Endodermal cell (in vitro differentiated cells): ENCODE measurements around the gene ITPK1. TPM values are rescaled to one million over a fixed set of nuclear protein-coding genes. Genes with fewer than 3 reads are reported as not detected.
"Not testable (repeated sequence)": the region's sequence is repeated elsewhere in the genome, so short reads cannot be mapped to it uniquely, and the experiment has no call there.

ENCODE experiments used
- DNase-seq: peaks from one replicate; pipeline ENCODE4 v3.0.0-alpha.2; 2017
- H3K27ac ChIP-seq: 2 replicates; pipeline ENCODE4 v1.5.1; 2013; ENCODE audit warnings: mild to moderate bottlenecking, low read depth, low read length, moderate library complexity
- H3K27me3 ChIP-seq: 2 replicates; pipeline ENCODE4 v1.6.1; 2013; ENCODE audit warnings: mild to moderate bottlenecking, low read length, moderate library complexity; ENCODE audit not compliant: insufficient read depth, control insufficient read depth, poor library complexity, severe bottlenecking
- H3K36me3 ChIP-seq: 2 replicates; pipeline ENCODE4 v1.7.0; 2013; ENCODE audit warnings: mild to moderate bottlenecking, low read length, moderate library complexity; ENCODE audit not compliant: control insufficient read depth, insufficient read depth
- H3K4me1 ChIP-seq: one replicate; pipeline ENCODE4 v1.7.0; 2013; ENCODE audit warnings: low read length; ENCODE audit not compliant: control insufficient read depth, insufficient read depth
- H3K4me3 ChIP-seq: 2 replicates; pipeline ENCODE4 v1.5.1; 2013; ENCODE audit warnings: mild to moderate bottlenecking, low read length, moderate library complexity
- H3K9ac ChIP-seq: 2 replicates; pipeline ENCODE4 v1.6.1; 2013; ENCODE audit warnings: mild to moderate bottlenecking, low read length, moderate library complexity; ENCODE audit not compliant: poor library complexity, severe bottlenecking; ENCODE audit errors: extremely low read depth
- H3K9me3 ChIP-seq: 2 replicates; pipeline ENCODE4 v1.6.1; 2013; ENCODE audit warnings: mild to moderate bottlenecking, low read length, moderate library complexity; ENCODE audit not compliant: control insufficient read depth
- H3K27ac Mint-ChIP-seq: 2 replicates; pipeline ENCODE4 v1.8.0; 2020; ENCODE audit warnings: mixed read lengths
- H3K27me3 Mint-ChIP-seq: 2 replicates; pipeline ENCODE4 v1.8.0; 2021; ENCODE audit warnings: mild to moderate bottlenecking, mixed read lengths; ENCODE audit not compliant: insufficient read depth
- H3K36me3 Mint-ChIP-seq: 2 replicates; pipeline ENCODE4 v1.8.0; 2020; ENCODE audit warnings: low read depth, mixed read lengths
- H3K4me1 Mint-ChIP-seq: 2 replicates; pipeline ENCODE4 v1.8.0; 2020; ENCODE audit warnings: mixed read lengths
- H3K4me3 Mint-ChIP-seq: 2 replicates; pipeline ENCODE4 v1.8.0; 2020; ENCODE audit warnings: mild to moderate bottlenecking, moderate library complexity, mixed read lengths
- H3K9me3 Mint-ChIP-seq: 2 replicates; pipeline ENCODE4 v1.8.0; 2020; ENCODE audit warnings: mild to moderate bottlenecking, mixed read lengths
- CTCF ChIP-seq: fragments of 200-600 bp; sonication (generic); conservative IDR thresholded peaks from 2 replicates; pipeline ENCODE4 v1.5.0; 2021; ENCODE audit warnings: antibody characterized with exemption, mild to moderate bottlenecking
- WGBS, 2 experiments: methylation state at CpG; one replicate each; pipeline versions ENCODE4 v1.1.5 to v1.1.7; 2013; ENCODE audit warnings: missing lambda C conversion rate in 2 of 2, mixed read lengths in 1 of 2; ENCODE audit not compliant: insufficient coverage in 1 of 2, insufficient read length in 1 of 2; 5-methylcytosine and 5-hydroxymethylcytosine counted together
- total RNA-seq, 2 donors: library from RNA; stranded (reverse); fragmentation: NEBNext Ultra II Directional in 1 of 2; extraction: Animal tissue kit (Norgen Biotek cat#: 25700) in 1 of 2; gene quantifications; 2 replicates in 1 of 2; 3 replicates in 1 of 2; pipeline ENCODE4 v1.2.1, GENCODE V29; 2021

ITPK1 gene
- total RNA-seq, 2 donors from 2014 or later = 59.9 to 66.9 TPM

GRCh38 chr14:93064411-93065271, 51.1 kb downstream of the ITPK1 start:
- no peaks in the 10 kb centered on the region for H3K9me3 ChIP-seq
- Mint-ChIP-seq H3K27ac (no peak overlapping the region), H3K27me3 (no peaks in the 10 kb centered on the region), H3K4me1 (peaks cover 18% of the 10 kb centered on the region), H3K36me3 (no peaks in the 10 kb centered on the region), H3K4me3 (no peak overlapping the region), H3K9me3 (no peaks in the 10 kb centered on the region)
- H3K9ac ChIP-seq = no peak overlapping the region
- no peak for TF ChIP-seq CTCF
- H3K36me3 ChIP-seq = no peaks in the 10 kb centered on the region
- no peak overlapping the region for H3K4me3 ChIP-seq
- H3K4me1 ChIP-seq = peaks cover 7% of the 10 kb centered on the region
- 92 to 93% methylated on average over 5 to 10 of the region's 10 CpGs for WGBS, 2 experiments
- DNase-seq = no peak
- H3K27ac ChIP-seq = no peak overlapping the region
- no peaks in the 10 kb centered on the region for H3K27me3 ChIP-seq

DNA sequence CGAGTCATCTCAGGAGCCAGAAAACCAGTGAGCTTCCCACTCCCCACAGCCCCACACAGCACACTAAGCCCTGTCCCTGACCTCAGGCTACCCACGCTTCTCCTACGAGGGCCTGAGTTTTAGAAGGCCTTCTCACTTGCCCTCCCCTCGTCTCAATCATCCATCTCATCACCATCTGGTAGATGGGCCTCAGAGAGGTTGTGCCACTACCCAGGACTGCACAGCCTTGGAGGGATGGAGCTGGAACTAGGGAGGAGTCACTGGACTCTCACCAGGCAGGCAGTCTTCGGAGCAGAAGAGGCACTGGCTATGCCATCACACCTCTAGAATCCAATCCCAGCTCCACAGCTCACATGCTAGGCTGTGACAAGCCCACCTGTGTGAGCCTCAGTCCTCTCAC, 52.3 kb downstream of the ITPK1 start:
- H3K9ac ChIP-seq = no peak overlapping the region
- no peak for DNase-seq
- Mint-ChIP-seq H3K4me1 (peaks cover 18% of the 10 kb centered on the region), H3K36me3 (no peaks in the 10 kb centered on the region), H3K27ac (no peak overlapping the region), H3K4me3 (no peak overlapping the region), H3K27me3 (no peaks in the 10 kb centered on the region), H3K9me3 (no peaks in the 10 kb centered on the region)
- H3K9me3 ChIP-seq = no peaks in the 10 kb centered on the region
- no peaks in the 10 kb centered on the region for H3K36me3 ChIP-seq
- H3K4me3 ChIP-seq = no peak overlapping the region
- 91 to 95% methylated on average over 4 to 5 of the region's 5 CpGs for WGBS, 2 experiments
- H3K27ac ChIP-seq = no peak overlapping the region
- peaks cover 7% of the 10 kb centered on the region for H3K4me1 ChIP-seq
- H3K27me3 ChIP-seq = no peaks in the 10 kb centered on the region
- no peak for TF ChIP-seq CTCF

DNA sequence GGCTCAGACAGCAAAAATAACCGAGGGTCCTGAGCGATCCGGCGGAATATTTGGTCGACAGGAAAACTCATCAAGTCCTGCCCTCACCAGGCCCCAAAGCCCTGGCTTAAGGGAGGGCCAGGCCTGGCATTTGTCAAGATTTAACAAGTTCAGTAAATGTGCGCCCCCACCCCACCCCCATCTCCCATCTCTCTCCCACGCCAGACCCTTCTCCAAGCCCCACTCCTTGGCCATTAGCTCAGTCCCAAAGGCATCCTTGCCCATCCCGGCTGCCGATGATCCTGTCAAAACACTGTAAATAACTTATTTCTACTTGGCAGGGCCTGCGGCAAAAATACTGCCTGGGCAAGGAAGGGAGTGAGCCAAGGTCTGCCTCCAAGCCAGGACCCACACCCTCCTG, 52.8 kb downstream of the ITPK1 start:
- TF ChIP-seq CTCF = no peak
- Mint-ChIP-seq H3K27ac (no peak overlapping the region), H3K4me1 (peaks cover 20% of the 10 kb centered on the region)

DNA sequence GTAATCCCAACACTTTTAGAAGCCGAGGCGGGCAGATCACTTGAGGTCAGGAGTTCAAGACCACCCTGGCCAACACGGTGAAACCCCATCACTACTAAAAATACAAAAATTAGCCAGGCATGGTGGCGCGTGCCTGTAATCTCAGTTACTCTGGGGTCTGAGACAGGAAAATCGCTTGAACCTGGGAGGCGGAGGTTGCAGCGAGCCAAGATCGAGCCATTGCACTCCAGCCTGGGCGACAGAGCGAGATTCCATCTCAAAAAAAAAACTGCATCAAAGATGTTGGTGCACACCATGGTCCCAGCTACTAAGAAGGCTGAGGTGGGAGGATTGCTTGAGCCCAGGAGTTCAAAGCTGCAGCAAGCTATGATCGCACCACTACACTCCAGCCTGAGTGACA, 53.7 kb downstream of the ITPK1 start:
- H3K27me3 Mint-ChIP-seq, DNase-seq, H3K36me3 Mint-ChIP-seq, H3K9me3 Mint-ChIP-seq, H3K9ac ChIP-seq, H3K27me3 ChIP-seq, H3K4me3 ChIP-seq, H3K4me3 Mint-ChIP-seq, H3K36me3 ChIP-seq, H3K27ac ChIP-seq, H3K27ac Mint-ChIP-seq, H3K9me3 ChIP-seq: not testable (repeated sequence)
- H3K4me1 Mint-ChIP-seq = peaks cover 27% of the 10 kb centered on the region
- WGBS, 2 experiments = 87 to 99% methylated on average over 11 to 12 of the region's 12 CpGs
- peaks cover 17% of the 10 kb centered on the region for H3K4me1 ChIP-seq

More for the DNA sequence above, 52.8 kb downstream of the ITPK1 start:
- no peaks in the 10 kb centered on the region for H3K27me3 Mint-ChIP-seq
- H3K36me3 Mint-ChIP-seq = no peaks in the 10 kb centered on the region
- WGBS, 2 experiments = 92 to 100% methylated on average over 7 to 10 of the region's 10 CpGs
- H3K9me3 Mint-ChIP-seq = no peaks in the 10 kb centered on the region
- no peak overlapping the region for H3K4me3 ChIP-seq
- no peaks in the 10 kb centered on the region for H3K27me3 ChIP-seq
- no peak overlapping the region for H3K27ac ChIP-seq
- H3K4me3 Mint-ChIP-seq = no peak overlapping the region
- DNase-seq = no peak
- no peaks in the 10 kb centered on the region for H3K9me3 ChIP-seq
- H3K9ac ChIP-seq = no peak overlapping the region
- H3K4me1 ChIP-seq = peaks cover 9% of the 10 kb centered on the region
- no peaks in the 10 kb centered on the region for H3K36me3 ChIP-seq
